H9 (cell line): ENCODE measurements around the gene IFITM1. TPM values are rescaled to one million over a fixed set of nuclear protein-coding genes. Genes with fewer than 3 reads are reported as not detected.

Source experiments
- DNase-seq: peaks from one replicate; pipeline ENCODE4 v3.0.0-alpha.2; 2017
- H2AFZ ChIP-seq: one replicate; pipeline ENCODE4 v1.6.1; 2013; ENCODE audit warnings: mild to moderate bottlenecking, low read length, control low read depth, moderate library complexity
- H2AK5ac ChIP-seq: 2 replicates; pipeline ENCODE4 v1.6.1; 2013; ENCODE audit warnings: low read length, control low read depth, mixed read lengths; ENCODE audit not compliant: insufficient read length
- H2BK120ac ChIP-seq: one replicate; pipeline ENCODE4 v1.6.1; 2013; ENCODE audit warnings: low read depth, mild to moderate bottlenecking, low read length, control low read depth, inconsistent platforms; ENCODE audit not compliant: poor library complexity, severe bottlenecking
- H2BK12ac ChIP-seq: 2 replicates; pipeline ENCODE4 v1.6.1; 2013; ENCODE audit warnings: low read length, control low read depth, mixed read lengths, low read depth; ENCODE audit not compliant: insufficient read length
- H2BK15ac ChIP-seq: 2 replicates; pipeline ENCODE4 v1.6.1; 2013; ENCODE audit warnings: low read depth, low read length, control low read depth
- H2BK20ac ChIP-seq: one replicate; pipeline ENCODE4 v1.6.1; 2013; ENCODE audit warnings: low read depth, mild to moderate bottlenecking, low read length, control low read depth, inconsistent platforms; ENCODE audit not compliant: poor library complexity, severe bottlenecking
- H2BK5ac ChIP-seq: 2 replicates; pipeline ENCODE4 v1.6.1; 2013; ENCODE audit warnings: low read length, control low read depth, mixed read lengths; ENCODE audit not compliant: insufficient read length
- H3K14ac ChIP-seq: 2 replicates; pipeline ENCODE4 v1.6.1; 2013; ENCODE audit warnings: low read length, control low read depth; ENCODE audit not compliant: insufficient read depth
- H3K18ac ChIP-seq: 2 replicates; pipeline ENCODE4 v1.6.1; 2013; ENCODE audit warnings: low read depth, mild to moderate bottlenecking, mixed read lengths, low read length, control low read depth; ENCODE audit not compliant: insufficient read length
- H3K23ac ChIP-seq: 2 replicates; pipeline ENCODE4 v1.6.1; 2013; ENCODE audit warnings: low read length, control low read depth, mixed read lengths, low read depth; ENCODE audit not compliant: insufficient read length
- H3K23me2 ChIP-seq: 2 replicates; pipeline ENCODE4 v1.6.1; 2013; ENCODE audit warnings: low read depth, mild to moderate bottlenecking, mixed read lengths, low read length, control low read depth; ENCODE audit not compliant: insufficient read length, poor library complexity, severe bottlenecking
- H3K27ac ChIP-seq: 2 replicates; pipeline ENCODE4 v1.5.1; 2013; ENCODE audit warnings: low read length, control low read depth, mixed read lengths, low read depth; ENCODE audit not compliant: insufficient read length
- H3K27me3 ChIP-seq: 2 replicates; pipeline ENCODE4 v1.6.1; 2013; ENCODE audit warnings: low read length, control low read depth, inconsistent platforms; ENCODE audit not compliant: insufficient read depth
- H3K4ac ChIP-seq: 2 replicates; pipeline ENCODE4 v1.6.1; 2013; ENCODE audit warnings: low read depth, mild to moderate bottlenecking, control low read depth, inconsistent platforms, low read length, moderate library complexity
- H3K4me1 ChIP-seq: 2 replicates; pipeline ENCODE4 v1.6.1; 2013; ENCODE audit warnings: low read length, control low read depth, inconsistent platforms; ENCODE audit not compliant: insufficient read depth
- H3K4me2 ChIP-seq: 2 replicates; pipeline ENCODE4 v1.6.1; 2013; ENCODE audit warnings: low read length, control low read depth, mixed read lengths; ENCODE audit not compliant: insufficient read length, insufficient read depth
- H3K56ac ChIP-seq: 2 replicates; pipeline ENCODE4 v1.6.1; 2013; ENCODE audit warnings: low read depth, mild to moderate bottlenecking, mixed read lengths, low read length, control low read depth; ENCODE audit not compliant: insufficient read length
- H3K79me1 ChIP-seq: 2 replicates; pipeline ENCODE4 v1.6.1; 2013; ENCODE audit warnings: low read depth, mild to moderate bottlenecking, moderate library complexity, low read length, control low read depth, inconsistent platforms; ENCODE audit not compliant: insufficient read depth, poor library complexity, severe bottlenecking
- H3K79me2 ChIP-seq: 2 replicates; pipeline ENCODE4 v1.6.1; 2013; ENCODE audit warnings: low read length, control low read depth, inconsistent platforms; ENCODE audit not compliant: insufficient read depth
- H3K9ac ChIP-seq: 2 replicates; pipeline ENCODE4 v1.6.1; 2013; ENCODE audit warnings: low read length, control low read depth, mixed read lengths; ENCODE audit not compliant: insufficient read length; ENCODE audit errors: extremely low read depth
- H3K9me3 ChIP-seq: one replicate; pipeline ENCODE4 v1.6.1; 2013; ENCODE audit warnings: low read depth, low read length, inconsistent platforms; ENCODE audit not compliant: control insufficient read depth
- H3T11ph ChIP-seq: one replicate; pipeline ENCODE4 v1.6.1; 2013; ENCODE audit warnings: mild to moderate bottlenecking, low read length, control low read depth, inconsistent platforms
- H4K20me1 ChIP-seq: one replicate; pipeline ENCODE4 v1.6.1; 2013; ENCODE audit not compliant: control insufficient read depth, insufficient read length, insufficient read depth
- H4K5ac ChIP-seq: 2 replicates; pipeline ENCODE4 v1.6.1; 2013; ENCODE audit warnings: low read depth, mild to moderate bottlenecking, mixed read lengths, low read length, control low read depth; ENCODE audit not compliant: insufficient read length
- H4K8ac ChIP-seq: replicated peaks from 2 replicates; pipeline ENCODE4 v1.6.1; 2013; ENCODE audit warnings: low read length, control low read depth, mixed read lengths, low read depth; ENCODE audit not compliant: insufficient read length
- H4K91ac ChIP-seq: 2 replicates; pipeline ENCODE4 v1.6.1; 2013; ENCODE audit warnings: low read depth, mild to moderate bottlenecking, moderate library complexity, mixed read lengths, low read length, control low read depth; ENCODE audit not compliant: insufficient read length
- H3K27ac Mint-ChIP-seq, 3 experiments: 2 replicates in 2 of 3; 3 replicates in 1 of 3; pipeline ENCODE4 v1.8.0; 2020 to 2021; ENCODE audit warnings: mixed read lengths in 3 of 3, mild to moderate bottlenecking in 1 of 3, moderate library complexity in 1 of 3
- H3K27me3 Mint-ChIP-seq: 2 replicates; pipeline ENCODE4 v1.8.0; 2021; ENCODE audit warnings: low read depth, mild to moderate bottlenecking, moderate library complexity, mixed read lengths
- H3K36me3 Mint-ChIP-seq, 3 experiments: 2 replicates in 2 of 3; 3 replicates in 1 of 3; pipeline ENCODE4 v1.8.0; 2020 to 2021; ENCODE audit warnings: low read depth in 3 of 3, mixed read lengths in 3 of 3; ENCODE audit not compliant: insufficient read depth in 1 of 3
- H3K4me1 Mint-ChIP-seq, 2 experiments: 2 replicates each; pipeline ENCODE4 v1.8.0; 2020; ENCODE audit warnings: mixed read lengths in 2 of 2
- H3K4me3 Mint-ChIP-seq, 2 experiments: 2 replicates in 1 of 2; 3 replicates in 1 of 2; pipeline ENCODE4 v1.8.0; 2020 to 2021; ENCODE audit warnings: mild to moderate bottlenecking in 2 of 2, mixed read lengths in 2 of 2, moderate library complexity in 1 of 2
- H3K9me3 Mint-ChIP-seq, 2 experiments: 2 replicates in 1 of 2; 3 replicates in 1 of 2; pipeline ENCODE4 v1.8.0; 2020; ENCODE audit warnings: mild to moderate bottlenecking in 2 of 2, mixed read lengths in 2 of 2, moderate library complexity in 1 of 2
- WGBS: extraction: QIAGEN DNeasy Blood & Tissue Kit; methylation state at CpG from one replicate; pipeline ENCODE4 v1.1.7; 2013; ENCODE audit warnings: missing lambda C conversion rate, low lambda C conversion rate, mixed read lengths; ENCODE audit not compliant: insufficient read length; ENCODE audit errors: extremely low coverage; 5-methylcytosine and 5-hydroxymethylcytosine counted together
- total RNA-seq: library from RNA; stranded (reverse); gene quantifications from 2 replicates; pipeline ENCODE4 v1.2.1, GENCODE V29; 2021
- TF ChIP-seq, protein P1 (sequence below): fragments of 200-600 bp; sonication (generic); conservative IDR thresholded peaks from 3 replicates; pipeline ENCODE4 v1.8.0; 2021; ENCODE audit warnings: antibody characterized with exemption, mild to moderate bottlenecking

Gene IFITM1
- total RNA-seq, 1 experiment from 2014 or later: 500 TPM

DNA sequence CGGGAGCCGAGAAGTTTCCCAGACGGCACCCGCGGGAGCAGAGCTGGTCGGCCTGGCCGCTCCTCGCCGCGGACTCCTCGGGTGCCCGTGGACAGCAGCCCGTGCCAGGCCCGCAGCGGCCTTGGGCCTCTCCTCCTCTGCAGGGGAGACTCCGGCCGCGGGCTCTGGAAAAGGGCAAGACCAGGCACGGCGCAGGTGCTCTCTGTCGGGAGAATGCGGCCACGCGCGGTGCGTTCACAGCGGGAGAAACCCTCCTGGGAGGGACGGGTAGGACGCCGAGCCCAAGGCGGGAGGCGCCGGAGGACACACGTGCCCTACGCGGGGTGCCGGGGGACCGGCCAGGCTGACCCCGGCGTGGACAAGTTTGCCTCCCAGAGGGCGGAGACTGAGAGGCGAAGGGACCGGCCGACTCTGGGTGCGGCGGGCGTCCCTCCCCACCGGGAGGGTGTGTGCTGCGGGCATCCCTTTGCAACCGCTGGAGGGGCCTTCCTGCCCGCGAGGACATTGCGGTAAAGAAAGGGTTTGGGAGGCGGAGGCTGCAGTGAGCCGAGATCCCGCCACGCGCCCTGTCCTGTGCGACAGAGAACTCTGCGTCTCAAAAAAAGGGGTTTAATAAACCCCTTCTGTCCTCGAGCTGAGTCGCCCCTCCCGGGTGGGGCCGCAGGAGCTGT is 2.3 kb downstream of the IFITM1 start:
- Histone ChIP-seq H4K5ac (no peak overlapping the region), H3K18ac (no peak overlapping the region), H2BK120ac (no peak overlapping the region), H2BK5ac (no peak overlapping the region), H2BK20ac (no peak overlapping the region), H4K8ac (no peak overlapping the region), H3K23ac (no peak overlapping the region), H2AK5ac (no peak overlapping the region), H3K56ac (no peak overlapping the region), H3K79me2 (peaks cover 6% of the 10 kb centered on the region; the same call in 1 of the 2 replicates), H3K4me2 (peak overlapping the region; percentile 30), H3K9ac (no peak overlapping the region), H4K20me1 (no peaks in the 10 kb centered on the region), H3K9me3 (no peaks in the 10 kb centered on the region), H2AFZ (no peak overlapping the region), H3K14ac (no peak overlapping the region), H3K23me2 (peaks cover 38% of the 10 kb centered on the region), H3K4ac (no peak overlapping the region), H2BK15ac (no peak overlapping the region), H3K4me1 (peaks cover 6% of the 10 kb centered on the region; the same call in 1 of the 2 replicates), H2BK12ac (no peak overlapping the region), H3K27me3 (no peaks in the 10 kb centered on the region), H4K91ac (no peak overlapping the region), H3T11ph (no peak overlapping the region), H3K27ac (no peak overlapping the region), H3K79me1 (peaks cover 2% of the 10 kb centered on the region)
- WGBS: no CpG with 5 or more reads among the region's 64 CpGs
- H3K4me3 Mint-ChIP-seq: peak overlapping the region; percentile 78 to 92; a peak in 4 of 5 replicates
- H3K9me3 Mint-ChIP-seq: no peaks in the 10 kb centered on the region; a peak in 1 of 5 replicates
- H3K27ac Mint-ChIP-seq: peak overlapping the region; percentile 77 to 80 (median 79); a peak in 6 of 7 replicates
- peaks cover 45 to 69% of the 10 kb centered on the region in 2 experiments for H3K4me1 Mint-ChIP-seq
- TF ChIP-seq, protein P1, sequence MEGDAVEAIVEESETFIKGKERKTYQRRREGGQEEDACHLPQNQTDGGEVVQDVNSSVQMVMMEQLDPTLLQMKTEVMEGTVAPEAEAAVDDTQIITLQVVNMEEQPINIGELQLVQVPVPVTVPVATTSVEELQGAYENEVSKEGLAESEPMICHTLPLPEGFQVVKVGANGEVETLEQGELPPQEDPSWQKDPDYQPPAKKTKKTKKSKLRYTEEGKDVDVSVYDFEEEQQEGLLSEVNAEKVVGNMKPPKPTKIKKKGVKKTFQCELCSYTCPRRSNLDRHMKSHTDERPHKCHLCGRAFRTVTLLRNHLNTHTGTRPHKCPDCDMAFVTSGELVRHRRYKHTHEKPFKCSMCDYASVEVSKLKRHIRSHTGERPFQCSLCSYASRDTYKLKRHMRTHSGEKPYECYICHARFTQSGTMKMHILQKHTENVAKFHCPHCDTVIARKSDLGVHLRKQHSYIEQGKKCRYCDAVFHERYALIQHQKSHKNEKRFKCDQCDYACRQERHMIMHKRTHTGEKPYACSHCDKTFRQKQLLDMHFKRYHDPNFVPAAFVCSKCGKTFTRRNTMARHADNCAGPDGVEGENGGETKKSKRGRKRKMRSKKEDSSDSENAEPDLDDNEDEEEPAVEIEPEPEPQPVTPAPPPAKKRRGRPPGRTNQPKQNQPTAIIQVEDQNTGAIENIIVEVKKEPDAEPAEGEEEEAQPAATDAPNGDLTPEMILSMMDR: no peak
- H3K27me3 Mint-ChIP-seq: no peaks in the 10 kb centered on the region
- DNase-seq: peak; percentile 36
- H3K36me3 Mint-ChIP-seq: peaks cover 6 to 19% (median 6%) of the 10 kb centered on the region in 3 experiments; a peak in 6 of 7 replicates
